Esophagus muscularis mucosa (tissue), 4 donors: ENCODE results near the gene YLPM1. TPM values are rescaled to one million over a fixed set of nuclear protein-coding genes. Genes with fewer than 3 reads are reported as not detected.

Experiments used
- DNase-seq: peaks from one replicate; pipeline ENCODE4 v3.0.0-alpha.2; 2017; ENCODE audit errors: extremely low spot score
- H3K27ac ChIP-seq, 4 donors: fragments of 200-600 bp; sonication (generic); replicated peaks in 1 of 4; 1 replicate in 3 of 4; 2 replicates in 1 of 4; pipeline ENCODE4 v1.5.1; 2016 to 2019; ENCODE audit warnings: mild to moderate bottlenecking in 1 of 4
- H3K27me3 ChIP-seq, 4 donors: fragments of 200-600 bp; sonication (generic); one replicate each; pipeline versions ENCODE4 v1.5.1 to v1.6.0; 2016 to 2019
- H3K36me3 ChIP-seq, 4 donors: fragments of 200-600 bp; sonication (generic); one replicate each; pipeline ENCODE4 v1.5.1; 2016 to 2019
- H3K4me1 ChIP-seq, 4 donors: fragments of 200-600 bp; sonication (generic); one replicate each; pipeline ENCODE4 v1.5.1; 2016 to 2019
- H3K4me3 ChIP-seq, 4 donors: fragments of 200-600 bp; sonication (generic); 1 replicate in 2 of 4; 2 replicates in 2 of 4; pipeline ENCODE4 v1.5.1; 2016 to 2019; ENCODE audit warnings: mild to moderate bottlenecking in 4 of 4, moderate library complexity in 1 of 4
- H3K9me3 ChIP-seq, 4 donors: fragments of 200-600 bp; sonication (generic); 1 replicate in 3 of 4; 2 replicates in 1 of 4; pipeline ENCODE4 v1.5.1; 2016 to 2019
- CTCF ChIP-seq, 3 experiments: fragments of 200-600 bp in 2 of 3; fragments of 450-650 bp in 1 of 3; sonication (generic) in 2 of 3; IDR thresholded peaks; one replicate each; pipeline ENCODE4 v1.5.1; 2017 to 2019; ENCODE audit warnings: antibody characterized with exemption in 3 of 3, mild to moderate bottlenecking in 2 of 3, moderate library complexity in 1 of 3
- EP300 ChIP-seq: sonication (generic); formaldehyde crosslinking; IDR thresholded peaks from one replicate; pipeline ENCODE4 v1.6.1; 2017; ENCODE audit warnings: antibody characterized with exemption
- POLR2A ChIP-seq: fragments of 450-650 bp; IDR thresholded peaks from one replicate; pipeline ENCODE4 v1.6.1; 2017; ENCODE audit warnings: antibody characterized with exemption, moderate library complexity, mild to moderate bottlenecking, low read depth
- POLR2AphosphoS5 ChIP-seq, 2 donors: sonication (generic); formaldehyde crosslinking; IDR thresholded peaks; one replicate each; pipeline ENCODE4 v1.6.1; 2017; ENCODE audit warnings: antibody characterized with exemption in 2 of 2
- WGBS: methylation state at CpG from one replicate; pipeline ENCODE4 v1.1.5; 2018; 5-methylcytosine and 5-hydroxymethylcytosine counted together
- intact Hi-C: fragments of 100-400 bp; cut with DNase I; formaldehyde crosslinking; loops from one replicate; pipeline ENCODE4 v1.15.1; 2023
- total RNA-seq, 4 donors: library from RNA; depleted of rRNA; stranded (reverse); fragments of >200 nt; gene quantifications; one replicate each; pipeline versions ENCODE4 v1.1.0 to v1.2.1, GENCODE V29; 2016

The YLPM1 gene
- total RNA-seq, 4 donors from 2014 or later: 31.0 to 47.2 (median 36.0) TPM

GRCh38 chr14:74794947-74795346 lies 31.8 kb downstream of the YLPM1 start:
- Histone ChIP-seq H3K4me1 (peaks cover 18 to 26% (median 25%) of the 10 kb centered on the region in 4 donors), H3K9me3 (no peaks in the 10 kb centered on the region), H3K4me3 (no peak overlapping the region), H3K36me3 (peaks cover 0 to 28% (median 24%) of the 10 kb centered on the region in 4 donors), H3K27me3 (no peaks in the 10 kb centered on the region), H3K27ac (no peak overlapping the region)
- no peak for TF ChIP-seq CTCF (IDR thresholded peaks at IDR 0.05)
- TF ChIP-seq POLR2AphosphoS5 (IDR thresholded peaks at IDR 0.05): no peak
- no peak for TF ChIP-seq EP300
- no peak for TF ChIP-seq POLR2A
- WGBS: 95% methylated on average over 2 of the region's 2 CpGs
- intact Hi-C loops: loop anchor here (10.0 kb wide), 1 partner anchor 190 kb away; no protein-coding TSS in a partner anchor
- DNase-seq: no peak

GRCh38 chr14:74799765-74800164 lies 36.6 kb downstream of the YLPM1 start:
- TF ChIP-seq POLR2A: no peak
- no peak for TF ChIP-seq CTCF (IDR thresholded peaks at IDR 0.05)
- TF ChIP-seq EP300: no peak
- TF ChIP-seq POLR2AphosphoS5 (IDR thresholded peaks at IDR 0.05): no peak
- Histone ChIP-seq H3K9me3 (no peaks in the 10 kb centered on the region), H3K4me1 (no peaks in the 10 kb centered on the region), H3K36me3 (peaks cover 17 to 50% (median 47%) of the 10 kb centered on the region in 4 donors), H3K4me3 (no peak overlapping the region), H3K27me3 (no peaks in the 10 kb centered on the region), H3K27ac (no peak overlapping the region)
- intact Hi-C loops: loop anchor here (10.0 kb wide), 1 partner anchor 195 kb away; no protein-coding TSS in a partner anchor
- no peak for DNase-seq

- intact Hi-C loops: no loop called here
- Histone ChIP-seq H3K36me3 (peaks cover 17 to 60% (median 56%) of the 10 kb centered on the region in 4 donors), H3K4me1 (no peaks in the 10 kb centered on the region), H3K9me3 (no peaks in the 10 kb centered on the region), H3K27me3 (no peaks in the 10 kb centered on the region), H3K4me3 (no peak overlapping the region), H3K27ac (no peak overlapping the region)
- WGBS: 87% methylated on average over 3 of the region's 3 CpGs
- TF ChIP-seq CTCF (IDR thresholded peaks at IDR 0.05) (no peak), EP300 (no peak), POLR2AphosphoS5 (IDR thresholded peaks at IDR 0.05) (no peak), POLR2A (no peak)
- no peak for DNase-seq
Measured at GRCh38 chr14:74800780-74801179, 37.7 kb downstream of the YLPM1 start.

- Histone ChIP-seq H3K36me3 (peaks cover 17 to 66% (median 57%) of the 10 kb centered on the region in 4 donors), H3K9me3 (no peaks in the 10 kb centered on the region), H3K4me1 (no peaks in the 10 kb centered on the region), H3K27ac (no peak overlapping the region), H3K27me3 (no peaks in the 10 kb centered on the region), H3K4me3 (no peak overlapping the region)
- DNase-seq: no peak
- WGBS: 92% methylated on average over 3 of the region's 3 CpGs
- intact Hi-C loops: no loop called here
- TF ChIP-seq POLR2AphosphoS5 (IDR thresholded peaks at IDR 0.05): no peak
Measured at GRCh38 chr14:74801396-74801795, 38.3 kb downstream of the YLPM1 start.

- 87% methylated on average over 4 of the region's 4 CpGs for WGBS
- DNase-seq: no peak
- no peaks in the 10 kb centered on the region for H3K4me1 ChIP-seq
- peaks cover 17 to 55% (median 47%) of the 10 kb centered on the region in 4 donors for H3K36me3 ChIP-seq
- H3K9me3 ChIP-seq: no peaks in the 10 kb centered on the region
- H3K4me3 ChIP-seq: no peak overlapping the region
- H3K27me3 ChIP-seq: no peaks in the 10 kb centered on the region
- no peak overlapping the region for H3K27ac ChIP-seq
- intact Hi-C loops: no loop called here
- TF ChIP-seq POLR2AphosphoS5 (IDR thresholded peaks at IDR 0.05) (no peak), CTCF (IDR thresholded peaks at IDR 0.05) (peak; percentile 21 to 51 (median 34)), POLR2A (no peak)
Measured at GRCh38 chr14:74804219-74804825, 41.2 kb downstream of the YLPM1 start.
